Pancreas (tissue), 10 donors: ENCODE results near the gene SLC6A15. TPM values are rescaled to one million over a fixed set of nuclear protein-coding genes. Genes with fewer than 3 reads are reported as not detected.

Experiments used
- ATAC-seq, 4 donors: fragments of 200-7000 bp; cut with Tn5 transposase; one replicate each; pipeline versions ENCODE4 v1.8.0 to v1.9.1; 2020; ENCODE audit warnings: mild to moderate bottlenecking in 4 of 4, moderate library complexity in 4 of 4
- DNase-seq, 6 donors: peaks; one replicate each; pipeline ENCODE4 v3.0.0-alpha.2; 2020
- FAIRE-seq: peaks from 2 replicates; lab custom pipeline; 2012; peaks lifted over from hg19 to GRCh38; lab: Jason Lieb, UNC
- H3K27ac ChIP-seq, 4 donors: fragments of 200-600 bp; sonication (generic); 1 replicate in 3 of 4; 2 replicates in 1 of 4; pipeline versions ENCODE4 v1.5.0 to v1.8.0; 2020
- H3K27me3 ChIP-seq, 4 donors: fragments of 200-600 bp; one replicate each; pipeline ENCODE4 v1.8.0; 2021
- H3K36me3 ChIP-seq, 3 donors: fragments of 200-600 bp; sonication (generic) in 1 of 3; one replicate each; pipeline versions ENCODE4 v1.5.0 to v1.8.0; 2020 to 2021
- H3K4me1 ChIP-seq, 3 donors: fragments of 200-600 bp; one replicate each; pipeline ENCODE4 v1.8.0; 2021
- H3K4me3 ChIP-seq, 4 donors: fragments of 200-600 bp; sonication (generic) in 2 of 4; one replicate each; pipeline versions ENCODE4 v1.5.0 to v1.8.0; 2020 to 2021
- H3K9me3 ChIP-seq, 4 donors: fragments of 200-600 bp; one replicate each; pipeline ENCODE4 v1.8.0; 2021
- CTCF ChIP-seq, 4 donors: fragments of 200-600 bp; sonication (generic) in 3 of 4; IDR thresholded peaks; one replicate each; pipeline versions ENCODE4 v1.5.0 to v1.8.0; 2021; ENCODE audit warnings: antibody characterized with exemption in 4 of 4
- WGBS, 2 donors: extraction: QIAGEN DNeasy Blood & Tissue Kit; methylation state at CpG; one replicate each; pipeline ENCODE4 v1.1.7; 2013; 5-methylcytosine and 5-hydroxymethylcytosine counted together
- intact Hi-C, 3 donors: fragments of 100-400 bp; cut with DNase I; formaldehyde crosslinking; loops; one replicate each; pipeline versions ENCODE4 v1.11.1 to v1.14.2; 2022
- polyA plus RNA-seq, 2 donors: library from polyadenylated mRNA; stranded (reverse); fragments of 200-250 nt; gene quantifications; one replicate each; pipeline ENCODE4 v1.2.3, GENCODE V29; 2013
- total RNA-seq, 6 donors: library from RNA; stranded (reverse); fragmentation: NEBNext Ultra II Directional in 4 of 6; extraction: Animal tissue kit (Norgen Biotek cat#: 25700) in 4 of 6; gene quantifications; one replicate each; pipeline versions ENCODE4 v1.2.1 to v1.2.4, GENCODE V29; 2021 to 2023
- donor health status: healthy with polysubstance abuse.
- donor health status: DM: no; HTN: no; CAD: no; lungs with moderate emphysema.
- donor health status: DM: no; HTN: no; CAD: no.
- donor health status: control.
- donor health status: control.
- donor health status: Bipolar disorder and iron deficiency.
- donor health status: DM: yes; HTN: yes; CAD: no.
- donor health status: DM: no; HTN: no; CAD: no.
- donor health status: DM: no; HTN: no; CAD: no.
- donor health status: DM: yes; HTN: yes; CAD: no.

SLC6A15 gene
- total and polyA plus RNA-seq, 8 donors = 0.07 TPM; not detected in 7

GRCh38 chr12:84888861-84889260 lies 23.7 kb downstream of the SLC6A15 start:
- ATAC-seq (no peak), FAIRE-seq (no peak), DNase-seq (no peak)
- intact Hi-C loops = no loop called here
- TF ChIP-seq CTCF (IDR thresholded peaks at IDR 0.05) = no peak
- Histone ChIP-seq H3K4me1 (no peaks in the 10 kb centered on the region), H3K27me3 (peaks cover 0 to 6% (median 0%) of the 10 kb centered on the region in 4 donors), H3K9me3 (no peaks in the 10 kb centered on the region), H3K4me3 (no peak overlapping the region), H3K27ac (no peak overlapping the region), H3K36me3 (no peaks in the 10 kb centered on the region)
- WGBS, 2 donors = 72 to 75% methylated on average over 5 of the region's 5 CpGs

- ATAC-seq = no peak
- no peak for DNase-seq
- H3K4me3 ChIP-seq = no peak overlapping the region
- no peaks in the 10 kb centered on the region for H3K36me3 ChIP-seq
- no peak for TF ChIP-seq CTCF (IDR thresholded peaks at IDR 0.05)
- H3K4me1 ChIP-seq = no peaks in the 10 kb centered on the region
- H3K27ac ChIP-seq = no peak overlapping the region
- no peaks in the 10 kb centered on the region for H3K9me3 ChIP-seq
- no peak for FAIRE-seq
- intact Hi-C loops = loop anchor here in 2 of 3 donors (5.0 kb wide), 1 partner anchor 150 kb away; no protein-coding TSS in a partner anchor
- no peaks in the 10 kb centered on the region for H3K27me3 ChIP-seq
- 40 to 50% methylated on average over 2 of the region's 2 CpGs for WGBS, 2 donors
Measured at GRCh38 chr12:84877340-84877739, 35.3 kb downstream of the SLC6A15 start.

GRCh38 chr12:84875241-84875640 lies 37.4 kb downstream of the SLC6A15 start:
- no peaks in the 10 kb centered on the region for H3K4me1 ChIP-seq
- intact Hi-C loops = loop anchor here in 2 of 3 donors (5.0 kb wide), 1 partner anchor 152 kb away; no protein-coding TSS in a partner anchor
- no peak for TF ChIP-seq CTCF (IDR thresholded peaks at IDR 0.05)
- ATAC-seq (no peak), FAIRE-seq (no peak), DNase-seq (no peak)
- no peaks in the 10 kb centered on the region for H3K27me3 ChIP-seq
- H3K4me3 ChIP-seq = no peak overlapping the region
- WGBS, 2 donors = 29 to 41% methylated on average over 4 of the region's 4 CpGs
- no peaks in the 10 kb centered on the region for H3K9me3 ChIP-seq
- no peak overlapping the region for H3K27ac ChIP-seq
- no peaks in the 10 kb centered on the region for H3K36me3 ChIP-seq

GRCh38 chr12:84874825-84875139 lies 37.8 kb downstream of the SLC6A15 start:
- TF ChIP-seq CTCF (IDR thresholded peaks at IDR 0.05) = no peak
- intact Hi-C loops = loop anchor here in 2 of 3 donors (5.0 kb wide), 1 partner anchor 153 kb away; no protein-coding TSS in a partner anchor
- H3K9me3 ChIP-seq = no peaks in the 10 kb centered on the region
- peaks cover 0 to 4% (median 0%) of the 10 kb centered on the region in 4 donors for H3K27me3 ChIP-seq
- ATAC-seq (no peak), DNase-seq (no peak), FAIRE-seq (no peak)
- H3K4me3 ChIP-seq = no peak overlapping the region
- H3K36me3 ChIP-seq = no peaks in the 10 kb centered on the region
- no peak overlapping the region for H3K27ac ChIP-seq
- no peaks in the 10 kb centered on the region for H3K4me1 ChIP-seq

GRCh38 chr12:84874125-84874824 lies 38.3 kb downstream of the SLC6A15 start:
- Histone ChIP-seq H3K4me3 (no peak overlapping the region), H3K9me3 (no peaks in the 10 kb centered on the region), H3K27me3 (peaks cover 0 to 7% (median 0%) of the 10 kb centered on the region in 4 donors), H3K27ac (no peak overlapping the region), H3K36me3 (no peaks in the 10 kb centered on the region), H3K4me1 (no peaks in the 10 kb centered on the region)
- FAIRE-seq = peak; percentile 96
- WGBS, 2 donors = 34% methylated on average over 7 of the region's 7 CpGs
- intact Hi-C loops = no loop called here
- ATAC-seq = peak; percentile 71 to 93 (median 89)
- DNase-seq = no peak
- peak; percentile 37 to 77 (median 55) for TF ChIP-seq CTCF (IDR thresholded peaks at IDR 0.05)
